ENCODE results near the gene NR1H2.

Gene NR1H2

GRCh38 chr19:50406156-50406820 lies 30.0 kb downstream of the NR1H2 start:
- DNase-seq: no peak

GRCh38 chr19:50406829-50407228 lies 30.6 kb downstream of the NR1H2 start:
- no peak for DNase-seq

- no peak for DNase-seq
Observed at GRCh38 chr19:50409347-50409746, 33.1 kb downstream of the NR1H2 start.

- no peak for DNase-seq
Observed at GRCh38 chr19:50410109-50410508, 33.9 kb downstream of the NR1H2 start.

- DNase-seq: no peak
Observed at GRCh38 chr19:50412419-50412818, 36.2 kb downstream of the NR1H2 start.

GRCh38 chr19:50413096-50413495 lies 36.8 kb downstream of the NR1H2 start:
- DNase-seq: no peak

- DNase-seq: no peak
Observed at GRCh38 chr19:50413531-50413930, 37.3 kb downstream of the NR1H2 start.

GRCh38 chr19:50414864-50415660 lies 38.8 kb downstream of the NR1H2 start:
- DNase-seq: peak; percentile 73 to 84

- DNase-seq: no peak
Observed at GRCh38 chr19:50415661-50416033, 39.4 kb downstream of the NR1H2 start.

GRCh38 chr19:50416034-50416977 lies 40.0 kb downstream of the NR1H2 start:
- no peak for DNase-seq

GRCh38 chr19:50417111-50418081 lies 41.1 kb downstream of the NR1H2 start:
- DNase-seq: no peak

- no peak for DNase-seq
Observed at GRCh38 chr19:50418176-50419021, 42.1 kb downstream of the NR1H2 start, which contains the start of gene SPIB. Gene SPIB (plus strand): TSS chr19:50418938. CDS start chr19:50418963, 25 bp downstream.

GRCh38 chr19:50419022-50419579 lies 42.8 kb downstream of the NR1H2 start:
- DNase-seq: no peak

- DNase-seq: no peak
Observed at GRCh38 chr19:50419580-50420035, 43.4 kb downstream of the NR1H2 start.

- DNase-seq: no peak
Observed at GRCh38 chr19:50420127-50420526, 43.9 kb downstream of the NR1H2 start.

GRCh38 chr19:50420808-50421207 lies 44.6 kb downstream of the NR1H2 start:
- DNase-seq: no peak

GRCh38 chr19:50422397-50423278 lies 46.4 kb downstream of the NR1H2 start:
- DNase-seq: no peak

GRCh38 chr19:50423279-50424113 lies 47.2 kb downstream of the NR1H2 start:
- no peak for DNase-seq

GRCh38 chr19:50425581-50425980 lies 49.3 kb downstream of the NR1H2 start:
- no peak for DNase-seq
